Caco-2 (cell line): ENCODE data around the gene HBE1. TPM values are rescaled to one million over a fixed set of nuclear protein-coding genes. Genes with fewer than 3 reads are reported as not detected.

Source experiments
- BruUV-seq: library from RNA; stranded (reverse); fragments of 400-500 nt; replicated peaks from 2 replicates; lab custom pipeline; 2021; lab: Mats Ljungman, UMichigan
- CTCF ChIA-PET: fragments of 300-600 bp; sonication (Branson Sonifier 250); formaldehyde crosslinking; loops from one replicate; lab custom pipeline; 2022; ENCODE audit warnings: antibody characterized with exemption; lab: Charles Lee
- POLR2A ChIA-PET: fragments of 300-600 bp; sonication (Branson Sonifier 250); formaldehyde crosslinking; loops from one replicate; lab custom pipeline; 2022; ENCODE audit warnings: antibody characterized with exemption; lab: Charles Lee
- DNase-seq, 2 experiments: peaks; one replicate each; pipeline versions ENCODE4 v3.0.0 to v3.0.0-alpha.2; 2020 to 2022
- H3K27me3 ChIP-seq: replicated peaks from 2 replicates; pipeline ENCODE4 v1.6.0; 2011; ENCODE audit warnings: low read length; ENCODE audit not compliant: control insufficient read depth, insufficient read depth
- H3K36me3 ChIP-seq: 2 replicates; pipeline ENCODE4 v1.5.1; 2011; ENCODE audit warnings: low read length; ENCODE audit not compliant: control insufficient read depth, insufficient read depth
- H3K4me1 ChIP-seq: fragments of 250-450 bp; sonication (Bioruptor Pico); 2 replicates; pipeline ENCODE4 v1.5.1; 2020; ENCODE audit warnings: mild to moderate bottlenecking
- H3K4me3 ChIP-seq: 2 replicates; pipeline ENCODE4 v1.5.1; 2011; ENCODE audit warnings: low read depth, mild to moderate bottlenecking, control low read depth, low read length
- H3K9me3 ChIP-seq: fragments of 250-450 bp; sonication (Bioruptor Pico); 2 replicates; pipeline ENCODE4 v1.5.1; 2020; ENCODE audit warnings: mild to moderate bottlenecking, moderate library complexity
- H3K27ac Mint-ChIP-seq: one replicate; pipeline ENCODE4 v1.8.0; 2022; ENCODE audit warnings: mixed read lengths; ENCODE audit not compliant: unreplicated experiment
- H3K27me3 Mint-ChIP-seq: one replicate; pipeline ENCODE4 v1.8.0; 2022; ENCODE audit warnings: mixed read lengths; ENCODE audit not compliant: insufficient read depth, unreplicated experiment
- H3K36me3 Mint-ChIP-seq: one replicate; pipeline ENCODE4 v1.8.0; 2022; ENCODE audit warnings: mild to moderate bottlenecking, mixed read lengths; ENCODE audit not compliant: insufficient read depth, unreplicated experiment
- H3K4me1 Mint-ChIP-seq: one replicate; pipeline ENCODE4 v1.8.0; 2022; ENCODE audit warnings: low read depth, mixed read lengths; ENCODE audit not compliant: unreplicated experiment
- H3K4me3 Mint-ChIP-seq: one replicate; pipeline ENCODE4 v1.8.0; 2022; ENCODE audit warnings: mild to moderate bottlenecking, moderate library complexity, mixed read lengths; ENCODE audit not compliant: unreplicated experiment
- H3K9me3 Mint-ChIP-seq: one replicate; pipeline ENCODE4 v1.8.0; 2022; ENCODE audit warnings: mixed read lengths; ENCODE audit not compliant: unreplicated experiment
- CTCF ChIP-seq, 2 experiments: fragments of 200-600 bp in 1 of 2; IDR thresholded peaks; 1 replicate in 1 of 2; 2 replicates in 1 of 2; pipeline versions ENCODE4 v1.5.1 to v1.8.0; 2011 to 2022; ENCODE audit warnings: antibody characterized with exemption in 1 of 2, control low read depth in 1 of 2, inconsistent platforms in 1 of 2, low read depth in 1 of 2, low read length in 1 of 2, mild to moderate bottlenecking in 1 of 2, moderate library complexity in 1 of 2; ENCODE audit not compliant: insufficient read depth in 1 of 2, severe bottlenecking in 1 of 2, unreplicated experiment in 1 of 2
- intact Hi-C: fragments of 100-400 bp; cut with micrococcal nuclease; formaldehyde crosslinking; loops from one replicate; pipeline ENCODE4 v1.10.0; 2022; ENCODE audit not compliant: unreplicated experiment
- total RNA-seq: library from RNA; stranded (reverse); gene quantifications from 2 replicates; pipeline ENCODE4 v1.2.3, GENCODE V29; 2022

HBE1 gene
- total RNA-seq, 1 experiment from 2014 or later: not detected

GRCh38 chr11:5246772-5247471 is 22.8 kb downstream of the HBE1 start:
- ChIA-PET CTCF (no interaction called here), POLR2A (no interaction called here)
- no TSS peak for BruUV-seq
- H3K4me1 Mint-ChIP-seq: no peaks in the 10 kb centered on the region
- no peaks in the 10 kb centered on the region for H3K36me3 Mint-ChIP-seq
- Histone ChIP-seq H3K4me3 (no peak overlapping the region), H3K9me3 (no peaks in the 10 kb centered on the region), H3K27me3 (no peaks in the 10 kb centered on the region), H3K4me1 (no peaks in the 10 kb centered on the region), H3K36me3 (no peaks in the 10 kb centered on the region)
- no peak for DNase-seq
- H3K27me3 Mint-ChIP-seq: peaks cover 24% of the 10 kb centered on the region
- H3K9me3 Mint-ChIP-seq: no peaks in the 10 kb centered on the region
- no peak for TF ChIP-seq CTCF (IDR thresholded peaks at IDR 0.05; ENCODE audit: insufficient read depth in 1 of 2, low read depth in 1 of 2, low read length in 1 of 2, severe bottlenecking in 1 of 2, unreplicated experiment in 1 of 2)
- no peak overlapping the region for H3K4me3 Mint-ChIP-seq
- H3K27ac Mint-ChIP-seq: no peak overlapping the region
- intact Hi-C loops: no loop called here

- Histone ChIP-seq H3K27me3 (no peaks in the 10 kb centered on the region), H3K4me3 (no peak overlapping the region), H3K4me1 (no peaks in the 10 kb centered on the region), H3K36me3 (no peaks in the 10 kb centered on the region), H3K9me3 (no peaks in the 10 kb centered on the region)
- ChIA-PET POLR2A (no interaction called here), CTCF (no interaction called here)
- intact Hi-C loops: no loop called here
- Mint-ChIP-seq H3K27me3 (peaks cover 20% of the 10 kb centered on the region), H3K9me3 (no peaks in the 10 kb centered on the region), H3K4me1 (no peaks in the 10 kb centered on the region), H3K4me3 (no peak overlapping the region), H3K27ac (no peak overlapping the region), H3K36me3 (no peaks in the 10 kb centered on the region)
- no TSS peak for BruUV-seq
- no peak for TF ChIP-seq CTCF (IDR thresholded peaks at IDR 0.05; ENCODE audit: insufficient read depth in 1 of 2, low read depth in 1 of 2, low read length in 1 of 2, severe bottlenecking in 1 of 2, unreplicated experiment in 1 of 2)
- no peak for DNase-seq
Measured at GRCh38 chr11:5245155-5245554, 24.6 kb downstream of the HBE1 start.

- H3K9me3 Mint-ChIP-seq: no peaks in the 10 kb centered on the region
- H3K36me3 ChIP-seq: no peaks in the 10 kb centered on the region
- no peak overlapping the region for H3K4me3 ChIP-seq
- no peak for DNase-seq
- H3K27me3 ChIP-seq: no peaks in the 10 kb centered on the region
- POLR2A ChIA-PET: no interaction called here
- no peak overlapping the region for H3K4me3 Mint-ChIP-seq
- TF ChIP-seq CTCF (IDR thresholded peaks at IDR 0.05; ENCODE audit: insufficient read depth in 1 of 2, low read depth in 1 of 2, low read length in 1 of 2, severe bottlenecking in 1 of 2, unreplicated experiment in 1 of 2): no peak
- H3K27ac Mint-ChIP-seq: no peak overlapping the region
- H3K36me3 Mint-ChIP-seq: no peaks in the 10 kb centered on the region
- peaks cover 20% of the 10 kb centered on the region for H3K27me3 Mint-ChIP-seq
- intact Hi-C loops: no loop called here
- CTCF ChIA-PET: no interaction called here
- no peaks in the 10 kb centered on the region for H3K4me1 Mint-ChIP-seq
- no peaks in the 10 kb centered on the region for H3K9me3 ChIP-seq
- no TSS peak for BruUV-seq
- H3K4me1 ChIP-seq: no peaks in the 10 kb centered on the region
Measured at GRCh38 chr11:5243816-5244180, 25.9 kb downstream of the HBE1 start.
